ENCODE results near the gene BORCS6. TPM values are rescaled to one million over a fixed set of nuclear protein-coding genes. Genes with fewer than 3 reads are reported as not detected.
A peak's percentile ranks its signal among the peaks of the same experiment; 100 is the strongest.

The BORCS6 gene
- total and polyA plus RNA-seq, 2 of the 4 experiments (the other 2 are of a cell fraction): 2.7 to 3.3 TPM

DNA sequence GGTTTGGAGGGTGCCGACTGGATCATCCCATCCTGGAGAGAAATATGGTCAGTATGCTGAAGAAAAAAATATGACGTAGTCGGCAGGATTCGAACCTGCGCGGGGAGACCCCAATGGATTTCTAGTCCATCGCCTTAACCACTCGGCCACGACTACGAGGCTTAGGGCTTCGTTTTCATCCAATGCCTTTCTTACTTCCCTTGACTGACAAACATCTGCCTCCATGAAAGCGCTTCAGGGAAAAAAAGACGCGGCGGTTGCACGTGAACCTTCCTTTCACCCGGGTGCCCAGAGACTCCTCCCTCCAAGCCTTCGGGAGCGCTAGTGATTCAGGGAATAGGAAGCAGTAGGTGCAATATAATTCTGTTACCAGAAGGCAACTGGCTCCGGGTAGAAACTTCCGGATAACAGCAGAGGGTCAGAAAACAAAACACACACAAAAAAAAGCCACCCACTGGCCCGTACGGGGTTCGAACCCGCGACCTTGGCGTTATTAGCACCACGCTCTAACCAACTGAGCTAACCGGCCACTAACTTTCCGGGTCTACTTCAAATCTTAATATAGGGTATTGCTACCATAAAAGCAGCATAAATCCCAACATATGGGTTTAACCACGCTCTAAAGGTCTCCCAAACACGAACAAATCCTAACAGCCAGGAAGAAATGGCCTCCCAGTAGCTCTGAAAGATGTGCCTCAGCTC lies 36.7 kb upstream of the BORCS6 start:
- ChIA-PET CTCF (no interaction called here), POLR2A (ENCODE audit: unreplicated experiment) (interaction anchor here (0.5 kb wide), 1 partner anchor 137 kb away, joined by 3 read pairs; no protein-coding TSS in a partner anchor)
- 15% methylated on average over 4 of the region's 32 CpGs; no CpG with 5 or more reads in 1 of the 2 experiments for WGBS, 2 experiments (ENCODE audit: extremely low coverage in 2 of 2, insufficient read length in 1 of 2)
- H4K91ac ChIP-seq (ENCODE audit: insufficient read depth, low read depth, low read length): no peak overlapping the region
- in situ Hi-C loops (cut with MboI; ENCODE audit: low sequenced_read_pairs): no loop called here
- peak overlapping the region; percentile 75 for H2BK5ac ChIP-seq (ENCODE audit: low read depth, low read length, poor library complexity, severe bottlenecking)
- H3K9me3 ChIP-seq (ENCODE audit: control insufficient read depth, insufficient read depth, low read length): no peaks in the 10 kb centered on the region
- H3K23ac ChIP-seq (ENCODE audit: low read depth, low read length): no peak overlapping the region
- H4K8ac ChIP-seq (ENCODE audit: low read depth in 2 of 2, low read length in 2 of 2): peak overlapping the region in 1 of 2 experiments; percentile 82; a peak in 2 of 4 replicates
- H3K14ac ChIP-seq (replicated peaks; ENCODE audit: low read depth, low read length): peak overlapping the region; percentile 77
- peak overlapping the region; percentile 40; the same call in 1 of the 2 replicates for H3K56ac ChIP-seq (ENCODE audit: extremely low read depth, insufficient read depth, low read length)
- H3K4me3 ChIP-seq (ENCODE audit: insufficient read depth, low read depth, low read length): peak overlapping the region; percentile 43
- H3K36me3 ChIP-seq (ENCODE audit: control insufficient read depth, insufficient read depth, low read length): peaks cover 27% of the 10 kb centered on the region
- peaks cover 21% of the 10 kb centered on the region for H4K20me1 ChIP-seq (ENCODE audit: insufficient read depth, low read length)
- H3K27me3 ChIP-seq (ENCODE audit: control insufficient read depth, insufficient read depth, low read length): no peaks in the 10 kb centered on the region
- H3K79me1 ChIP-seq (ENCODE audit: low read depth in 1 of 2, low read length in 2 of 2): peaks cover 0 to 8% of the 10 kb centered on the region in 2 experiments; a peak in 1 of 4 replicates
- H3K18ac ChIP-seq (ENCODE audit: low read depth, low read length): no peak overlapping the region
- H3K9me1 ChIP-seq (ENCODE audit: insufficient read depth, low read length): peaks cover 11% of the 10 kb centered on the region
- H4K5ac ChIP-seq (ENCODE audit: low read depth, low read length): 0 out of 2 replicates have a peak overlapping the region, but pooled peaks have one; percentile 3
- H2AK5ac ChIP-seq (ENCODE audit: low read depth, low read length): peak overlapping the region; percentile 48
- peaks cover 9% of the 10 kb centered on the region for H3K4me1 ChIP-seq (ENCODE audit: control insufficient read depth, insufficient read depth, low read length)
- H3K4ac ChIP-seq (ENCODE audit: low read depth, low read length): peak overlapping the region; percentile 49
- peak overlapping the region; percentile 18 for H3K27ac ChIP-seq (ENCODE audit: insufficient read depth, low read length)
- H2AK9ac ChIP-seq (replicated peaks; ENCODE audit: low read depth, low read length, poor library complexity): peak overlapping the region; percentile 78
- ATAC-seq (ENCODE audit: low read depth): peak; percentile 48
- DNase-seq: peak; percentile 91
- peak overlapping the region; percentile 83 for H3K4me2 ChIP-seq (ENCODE audit: low read depth, low read length)
- dilution Hi-C loops (cut with HindIII; ENCODE audit: low sequenced_read_pairs, unreplicated experiment): loop anchor here (25.0 kb wide), 1 partner anchor 114 kb away; the partner anchor contains the start of genes ALOXE3 and HES7
- intact Hi-C loops (cut with micrococcal nuclease): loop anchor here (1.0 kb wide), 3 partner anchors 22 to 74 kb away; partner anchors contain the start of gene CTC1
- H2BK15ac ChIP-seq (ENCODE audit: low read depth, low read length): no peak overlapping the region
- peak overlapping the region; percentile 82 for H2AFZ ChIP-seq (replicated peaks; ENCODE audit: low read length, poor library complexity)
- no TSS peak for BruUV-seq (replicated peaks)
- peak overlapping the region; percentile 7 for H3K9ac ChIP-seq (ENCODE audit: low read depth, low read length)
- no peak overlapping the region for H2BK20ac ChIP-seq (ENCODE audit: low read depth, low read length)
- no peak overlapping the region for H2BK120ac ChIP-seq (ENCODE audit: low read depth, low read length)
- TF ChIP-seq POLR2A (IDR thresholded peaks at IDR 0.05; ENCODE audit: low read depth, low read length): peak; percentile 74
- TF ChIP-seq SMC3 (IDR thresholded peaks at IDR 0.05; ENCODE audit: low read depth, low read length): no peak
- TF ChIP-seq CHD1 (IDR thresholded peaks at IDR 0.05; ENCODE audit: low read depth, low read length): peak; percentile 53; the same call in 1 of the 2 replicates
- TF ChIP-seq, protein P1, sequence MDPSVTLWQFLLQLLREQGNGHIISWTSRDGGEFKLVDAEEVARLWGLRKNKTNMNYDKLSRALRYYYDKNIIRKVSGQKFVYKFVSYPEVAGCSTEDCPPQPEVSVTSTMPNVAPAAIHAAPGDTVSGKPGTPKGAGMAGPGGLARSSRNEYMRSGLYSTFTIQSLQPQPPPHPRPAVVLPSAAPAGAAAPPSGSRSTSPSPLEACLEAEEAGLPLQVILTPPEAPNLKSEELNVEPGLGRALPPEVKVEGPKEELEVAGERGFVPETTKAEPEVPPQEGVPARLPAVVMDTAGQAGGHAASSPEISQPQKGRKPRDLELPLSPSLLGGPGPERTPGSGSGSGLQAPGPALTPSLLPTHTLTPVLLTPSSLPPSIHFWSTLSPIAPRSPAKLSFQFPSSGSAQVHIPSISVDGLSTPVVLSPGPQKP (IDR thresholded peaks at IDR 0.05; ENCODE audit: borderline replicate concordance, low read depth, low read length): no peak
- TF ChIP-seq, protein P2, sequence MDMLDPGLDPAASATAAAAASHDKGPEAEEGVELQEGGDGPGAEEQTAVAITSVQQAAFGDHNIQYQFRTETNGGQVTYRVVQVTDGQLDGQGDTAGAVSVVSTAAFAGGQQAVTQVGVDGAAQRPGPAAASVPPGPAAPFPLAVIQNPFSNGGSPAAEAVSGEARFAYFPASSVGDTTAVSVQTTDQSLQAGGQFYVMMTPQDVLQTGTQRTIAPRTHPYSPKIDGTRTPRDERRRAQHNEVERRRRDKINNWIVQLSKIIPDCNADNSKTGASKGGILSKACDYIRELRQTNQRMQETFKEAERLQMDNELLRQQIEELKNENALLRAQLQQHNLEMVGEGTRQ (IDR thresholded peaks at IDR 0.05; ENCODE audit: low read depth, low read length): no peak
- TF ChIP-seq BHLHE40 (IDR thresholded peaks at IDR 0.05; ENCODE audit: low read depth, low read length): peak; percentile 90
- peak; percentile 10; the same call in 1 of the 2 replicates for TF ChIP-seq NFE2L2 (IDR thresholded peaks at IDR 0.05; ENCODE audit: low read depth, low read length)
- no peak for TF ChIP-seq MAZ (IDR thresholded peaks at IDR 0.05; ENCODE audit: borderline replicate concordance, low read depth, low read length)
- TF ChIP-seq MXI1 (IDR thresholded peaks at IDR 0.05; ENCODE audit: borderline replicate concordance, low read depth, low read length): no peak
- no peak for TF ChIP-seq RCOR1 (IDR thresholded peaks at IDR 0.05; ENCODE audit: insufficient replicate concordance, low read length)
- TF ChIP-seq MAFK (IDR thresholded peaks at IDR 0.05; ENCODE audit: low read depth, low read length): no peak
- TF ChIP-seq RFX5 (IDR thresholded peaks at IDR 0.05; ENCODE audit: low read depth, low read length): no peak
- TF ChIP-seq, protein P3, sequence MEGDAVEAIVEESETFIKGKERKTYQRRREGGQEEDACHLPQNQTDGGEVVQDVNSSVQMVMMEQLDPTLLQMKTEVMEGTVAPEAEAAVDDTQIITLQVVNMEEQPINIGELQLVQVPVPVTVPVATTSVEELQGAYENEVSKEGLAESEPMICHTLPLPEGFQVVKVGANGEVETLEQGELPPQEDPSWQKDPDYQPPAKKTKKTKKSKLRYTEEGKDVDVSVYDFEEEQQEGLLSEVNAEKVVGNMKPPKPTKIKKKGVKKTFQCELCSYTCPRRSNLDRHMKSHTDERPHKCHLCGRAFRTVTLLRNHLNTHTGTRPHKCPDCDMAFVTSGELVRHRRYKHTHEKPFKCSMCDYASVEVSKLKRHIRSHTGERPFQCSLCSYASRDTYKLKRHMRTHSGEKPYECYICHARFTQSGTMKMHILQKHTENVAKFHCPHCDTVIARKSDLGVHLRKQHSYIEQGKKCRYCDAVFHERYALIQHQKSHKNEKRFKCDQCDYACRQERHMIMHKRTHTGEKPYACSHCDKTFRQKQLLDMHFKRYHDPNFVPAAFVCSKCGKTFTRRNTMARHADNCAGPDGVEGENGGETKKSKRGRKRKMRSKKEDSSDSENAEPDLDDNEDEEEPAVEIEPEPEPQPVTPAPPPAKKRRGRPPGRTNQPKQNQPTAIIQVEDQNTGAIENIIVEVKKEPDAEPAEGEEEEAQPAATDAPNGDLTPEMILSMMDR (conservative IDR thresholded peaks at IDR 0.05; ENCODE audit: low read depth, low read length): no peak
- no peak for TF ChIP-seq CEBPB (IDR thresholded peaks at IDR 0.05; ENCODE audit: low read depth, low read length)

Data from IMR-90 (cell line).